HepG2 (cell line): ENCODE data around the gene NOXA1. TPM values are rescaled to one million over a fixed set of nuclear protein-coding genes. Genes with fewer than 3 reads are reported as not detected.

Experiments
- ATAC-seq: fragments of 200-7000 bp; cut with Tn5 transposase; 3 replicates; pipeline ENCODE4 v1.9.1; 2020; ENCODE audit warnings: mild to moderate bottlenecking, moderate library complexity
- BruUV-seq: library from RNA; stranded (reverse); fragments of 400-500 nt; replicated peaks from 2 replicates; lab custom pipeline; 2021; lab: Mats Ljungman, UMichigan
- CTCF ChIA-PET: fragments of 300-600 bp; formaldehyde crosslinking; extraction: SDS; loops from one replicate; lab custom pipeline; 2021; ENCODE audit warnings: low total read pairs, inconsistent platforms, low intra/inter-chr PET ratio; lab: Yijun Ruan, JAX
- POLR2A ChIA-PET: fragments of 350-600 bp; sonication (Branson Sonifier 250); formaldehyde crosslinking; loops from one replicate; lab custom pipeline; 2020; ENCODE audit warnings: antibody characterized with exemption, inconsistent platforms; lab: Yijun Ruan, JAX
- DNase-seq: peaks from one replicate; pipeline ENCODE4 v3.0.0-alpha.2; 2015; ENCODE audit warnings: low spot score
- FAIRE-seq: peaks from 3 replicates; lab custom pipeline; 2011; peaks lifted over from hg19 to GRCh38; lab: Jason Lieb, UNC
- H2AFZ ChIP-seq: one replicate; pipeline ENCODE4 v1.6.1; 2011; ENCODE audit warnings: low read length, inconsistent platforms
- H3K27ac ChIP-seq: fragments of 300-600 bp; 3 replicates; pipeline ENCODE4 v1.8.0; 2011; ENCODE audit warnings: mixed run types, mild to moderate bottlenecking, mixed read lengths, low read length, inconsistent platforms; ENCODE audit not compliant: insufficient read depth; ENCODE audit errors: extremely low read length
- H3K27me3 ChIP-seq, 2 experiments: fragments of 200-600 bp in 1 of 2; 2 replicates in 1 of 2; 3 replicates in 1 of 2; pipeline versions ENCODE4 v1.6.0 to v1.8.0; 2011; ENCODE audit warnings: low read length in 2 of 2, mild to moderate bottlenecking in 2 of 2, moderate library complexity in 2 of 2, inconsistent platforms in 1 of 2; ENCODE audit not compliant: insufficient read depth in 2 of 2, control insufficient read depth in 1 of 2
- H3K36me3 ChIP-seq, 2 experiments: fragments of 200-600 bp in 1 of 2; replicated peaks in 1 of 2; 2 replicates in 1 of 2; 3 replicates in 1 of 2; pipeline versions ENCODE4 v1.5.1 to v1.8.0; 2011; ENCODE audit warnings: low read length in 2 of 2, inconsistent platforms in 1 of 2; ENCODE audit not compliant: insufficient read depth in 2 of 2, control insufficient read depth in 1 of 2
- H3K4me1 ChIP-seq: 2 replicates; pipeline ENCODE4 v1.5.1; 2012; ENCODE audit warnings: low read length, inconsistent platforms; ENCODE audit not compliant: insufficient read depth
- H3K4me2 ChIP-seq: 2 replicates; pipeline ENCODE4 v1.6.0; 2011; ENCODE audit warnings: low read depth, low read length, inconsistent platforms
- H3K4me3 ChIP-seq, 3 experiments: fragments of 200-600 bp in 1 of 3; sonication (generic), shearing (Covaris generic) in 1 of 3; replicated peaks in 1 of 3; 2 replicates each; pipeline ENCODE4 v1.5.1; 2011 to 2016; ENCODE audit warnings: low read length in 3 of 3, inconsistent platforms in 2 of 3, low read depth in 2 of 3, mild to moderate bottlenecking in 2 of 3, control low read depth in 1 of 3, mixed read lengths in 1 of 3; ENCODE audit not compliant: insufficient read depth in 1 of 3
- H3K79me2 ChIP-seq: one replicate; pipeline ENCODE4 v1.6.1; 2011; ENCODE audit warnings: low read length, inconsistent platforms; ENCODE audit not compliant: insufficient read depth
- H3K9ac ChIP-seq: 2 replicates; pipeline ENCODE4 v1.6.0; 2011; ENCODE audit warnings: mild to moderate bottlenecking, low read depth, low read length, inconsistent platforms; ENCODE audit not compliant: insufficient read depth
- H3K9me3 ChIP-seq: 2 replicates; pipeline ENCODE4 v1.5.1; 2012; ENCODE audit warnings: mild to moderate bottlenecking, low read length
- H4K20me1 ChIP-seq: 2 replicates; pipeline ENCODE4 v1.6.0; 2011; ENCODE audit warnings: inconsistent platforms, mild to moderate bottlenecking, low read length, moderate library complexity; ENCODE audit not compliant: insufficient read depth
- AGO1 ChIP-seq: fragments of 200-400 bp; formaldehyde crosslinking; IDR thresholded peaks from 2 replicates; pipeline ENCODE4 v1.6.1; 2017; ENCODE audit warnings: mild to moderate bottlenecking, low read depth, low read length, moderate library complexity; ENCODE audit not compliant: poor library complexity, severe bottlenecking
- AGO2 ChIP-seq: fragments of 200-400 bp; formaldehyde crosslinking; optimal IDR thresholded peaks from 2 replicates; pipeline ENCODE3; 2017; ENCODE audit warnings: mild to moderate bottlenecking, low read depth, low read length, moderate library complexity
- RNF2 ChIP-seq: fragments of 450-650 bp; conservative IDR thresholded peaks from 2 replicates; pipeline ENCODE4 v1.6.1; 2016; ENCODE audit warnings: low read depth
- ZNF569 ChIP-seq: sonication (generic); formaldehyde crosslinking; IDR thresholded peaks from 2 replicates; pipeline ENCODE4 v1.5.0; 2020; ENCODE audit warnings: mild to moderate bottlenecking, missing genetic modification reagents, moderate library complexity, borderline replicate concordance
- WGBS: methylation state at CpG from one replicate; pipeline ENCODE4 v1.1.6; 2017; ENCODE audit warnings: low lambda C conversion rate; 5-methylcytosine and 5-hydroxymethylcytosine counted together
- in situ Hi-C: cut with HindIII; loops from 2 replicates; pipeline ENCODE4 v1.10.0; 2017; ENCODE audit warnings: low pct_unique_long_range_greater_than_20kb; ENCODE audit not compliant: extremely low pct_ligation_motif_present
- intact Hi-C: fragments of 100-400 bp; cut with micrococcal nuclease; formaldehyde crosslinking; loops from one replicate; pipeline ENCODE4 v1.10.0; 2022; ENCODE audit not compliant: unreplicated experiment
- polyA plus RNA-seq, 8 experiments: library from polyadenylated mRNA; depleted of rRNA in 3 of 8; stranded (reverse) in 7 of 8; unstranded in 1 of 8; fragments of >200 nt; fragmentation: Illumina TruSeq in 4 of 8; extraction: Trizol in 4 of 8; gene quantifications; 2 replicates each; pipeline versions ENCODE4 v1.2.1 to v1.2.3, GENCODE V29; 2011 to 2016; ENCODE audit warnings: low read depth in 4 of 8, missing spikeins in 1 of 8, mixed read lengths in 1 of 8; ENCODE audit not compliant: insufficient read depth in 1 of 8
- total RNA-seq, 5 experiments: library from RNA; depleted of rRNA; stranded (reverse); fragments of >200 nt; fragmentation: Illumina TruSeq; extraction: Trizol; gene quantifications; 2 replicates each; pipeline ENCODE4 v1.2.3, GENCODE V29; 2016; ENCODE audit warnings: low read depth in 1 of 5
- TF ChIP-seq, protein P1 (sequence below): sonication (generic); formaldehyde crosslinking; IDR thresholded peaks from 2 replicates; pipeline ENCODE4 v1.4.0; 2020; ENCODE audit warnings: mild to moderate bottlenecking, missing genetic modification reagents, borderline replicate concordance
- TF ChIP-seq, protein P2 (sequence below): sonication (generic); formaldehyde crosslinking; IDR thresholded peaks from 2 replicates; pipeline ENCODE4 v1.4.0; 2020; ENCODE audit warnings: missing genetic modification reagents

NOXA1 gene
- total and polyA plus RNA-seq, 2 of the 13 experiments (the other 11 are each of a cell fraction or from before 2014, with no cell fraction given), result 0.78 to 1.2 TPM

DNA sequence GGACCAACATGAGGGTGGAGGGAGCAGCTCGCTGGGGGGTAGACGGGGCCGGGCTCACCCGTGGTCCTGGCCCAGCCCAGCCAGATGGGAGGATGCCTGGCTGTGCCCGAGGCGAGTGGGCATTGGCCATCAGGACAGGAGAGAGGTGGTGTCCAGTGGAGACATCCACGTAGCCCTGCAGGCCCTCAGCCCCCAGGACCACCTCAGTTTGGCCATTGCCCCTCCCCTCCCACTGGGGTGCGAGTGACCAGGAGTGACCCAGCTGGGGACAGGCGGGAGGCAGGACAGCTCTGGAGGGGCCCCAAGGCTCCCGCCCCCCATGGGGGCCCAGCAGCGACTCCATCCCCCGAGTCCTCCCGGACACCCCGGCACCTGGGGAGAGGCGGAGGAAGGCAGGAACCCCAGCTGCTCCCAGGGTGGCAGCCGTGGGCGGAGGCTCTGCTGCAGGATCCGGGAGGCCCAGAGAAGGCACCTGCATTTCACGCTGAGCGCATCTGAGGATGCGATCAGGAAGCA lies 8.3 kb downstream of the NOXA1 start (continued):
- TF ChIP-seq, protein P1, sequence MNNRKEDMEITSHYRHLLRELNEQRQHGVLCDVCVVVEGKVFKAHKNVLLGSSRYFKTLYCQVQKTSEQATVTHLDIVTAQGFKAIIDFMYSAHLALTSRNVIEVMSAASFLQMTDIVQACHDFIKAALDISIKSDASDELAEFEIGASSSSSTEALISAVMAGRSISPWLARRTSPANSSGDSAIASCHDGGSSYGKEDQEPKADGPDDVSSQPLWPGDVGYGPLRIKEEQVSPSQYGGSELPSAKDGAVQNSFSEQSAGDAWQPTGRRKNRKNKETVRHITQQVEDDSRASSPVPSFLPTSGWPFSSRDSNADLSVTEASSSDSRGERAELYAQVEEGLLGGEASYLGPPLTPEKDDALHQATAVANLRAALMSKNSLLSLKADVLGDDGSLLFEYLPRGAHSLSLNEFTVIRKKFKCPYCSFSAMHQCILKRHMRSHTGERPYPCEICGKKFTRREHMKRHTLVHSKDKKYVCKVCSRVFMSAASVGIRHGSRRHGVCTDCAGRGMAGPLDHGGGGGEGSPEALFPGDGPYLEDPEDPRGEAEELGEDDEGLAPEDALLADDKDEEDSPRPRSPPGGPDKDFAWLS (CRISPR knock-in tag), result no peak
- TF ChIP-seq ZNF569 (CRISPR knock-in tag) (no peak), RNF2 (no peak)
- TF ChIP-seq, protein P2, sequence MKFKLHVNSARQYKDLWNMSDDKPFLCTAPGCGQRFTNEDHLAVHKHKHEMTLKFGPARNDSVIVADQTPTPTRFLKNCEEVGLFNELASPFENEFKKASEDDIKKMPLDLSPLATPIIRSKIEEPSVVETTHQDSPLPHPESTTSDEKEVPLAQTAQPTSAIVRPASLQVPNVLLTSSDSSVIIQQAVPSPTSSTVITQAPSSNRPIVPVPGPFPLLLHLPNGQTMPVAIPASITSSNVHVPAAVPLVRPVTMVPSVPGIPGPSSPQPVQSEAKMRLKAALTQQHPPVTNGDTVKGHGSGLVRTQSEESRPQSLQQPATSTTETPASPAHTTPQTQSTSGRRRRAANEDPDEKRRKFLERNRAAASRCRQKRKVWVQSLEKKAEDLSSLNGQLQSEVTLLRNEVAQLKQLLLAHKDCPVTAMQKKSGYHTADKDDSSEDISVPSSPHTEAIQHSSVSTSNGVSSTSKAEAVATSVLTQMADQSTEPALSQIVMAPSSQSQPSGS (CRISPR knock-in tag), result no peak

DNA sequence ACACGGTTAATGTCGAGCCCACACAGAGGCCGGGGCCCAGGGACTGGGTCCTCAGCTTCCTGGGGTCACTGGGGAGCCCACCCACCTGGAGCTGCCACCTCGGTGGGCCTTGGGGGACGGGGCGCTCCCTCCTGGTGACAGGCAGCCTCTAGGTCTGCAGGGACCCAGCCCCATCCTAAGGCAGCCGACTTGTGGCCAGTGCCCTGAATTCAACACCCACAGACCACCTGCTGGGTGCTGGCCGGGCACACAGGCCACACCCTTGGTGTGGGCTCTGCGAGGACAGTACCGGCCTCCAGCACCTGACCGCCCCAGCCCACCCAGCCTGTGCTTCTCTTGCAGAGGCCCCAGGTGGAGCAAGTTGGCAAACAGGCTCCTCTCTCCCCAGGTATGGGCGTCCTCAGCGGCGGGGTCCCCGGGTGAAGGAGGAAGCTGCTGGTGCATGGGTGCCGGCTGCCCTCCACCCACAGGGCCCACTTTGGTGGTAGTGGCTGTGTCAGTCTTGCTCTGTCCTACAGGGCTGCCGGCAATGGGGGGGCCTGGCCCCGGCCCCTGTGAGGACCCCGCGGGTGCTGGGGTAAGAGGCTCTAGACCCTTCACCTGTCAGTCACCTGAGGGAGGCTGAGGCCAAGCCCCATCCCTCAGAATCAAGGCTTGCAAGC lies 9.6 kb downstream of the NOXA1 start:
- Histone ChIP-seq H3K27me3 (peaks cover 8 to 19% of the 10 kb centered on the region in 2 experiments; a peak in 3 of 5 replicates), H3K4me1 (peaks cover 23% of the 10 kb centered on the region), H3K4me3 (no peak overlapping the region), H3K9ac (no peak overlapping the region), H3K79me2 (no peaks in the 10 kb centered on the region), H4K20me1 (no peaks in the 10 kb centered on the region), H3K4me2 (no peak overlapping the region), H2AFZ (no peak overlapping the region)
- 58% methylated on average over 4 of the region's 20 CpGs for WGBS
- no peak for DNase-seq
- intact Hi-C loops (no loop called here), in situ Hi-C loops (no loop called here)
- FAIRE-seq, result no peak
- no TSS peak for BruUV-seq
- no peak for TF ChIP-seq AGO2
- TF ChIP-seq AGO1, result peak; percentile 8
- TF ChIP-seq, all 625 proteins: peak for 1
- Histone ChIP-seq H3K9me3 (no peaks in the 10 kb centered on the region), H3K27ac (no peak overlapping the region), H3K36me3 (no peaks in the 10 kb centered on the region)
- ChIA-PET POLR2A (interaction anchor here (0.7 to 1.9 kb wide), 2 partner anchors 9 to 23 kb away, joined by 5 to 7 read pairs; partner anchors contain the start of gene ENTPD8), CTCF (no interaction called here)
- no peak for ATAC-seq
